SU-DHL-6 (cell line): Measurements from ENCODE around the gene IFI30.

ENCODE experiments used
- EZH2phosphoT487 ChIP-seq: fragments of 200-600 bp; sonication (generic), shearing (Covaris generic); conservative IDR thresholded peaks from 2 replicates; pipeline ENCODE4 v1.6.1; 2018; ENCODE audit warnings: mild to moderate bottlenecking, antibody characterized with exemption, low read length, moderate library complexity, mixed read lengths
- TF ChIP-seq, protein P1 (sequence below): fragments of 200-600 bp; sonication (generic); IDR thresholded peaks from one replicate; pipeline ENCODE4 v1.5.1; 2017; ENCODE audit warnings: antibody characterized with exemption, mild to moderate bottlenecking, low read length, moderate library complexity; ENCODE audit not compliant: insufficient read depth, poor library complexity, severe bottlenecking

DNA sequence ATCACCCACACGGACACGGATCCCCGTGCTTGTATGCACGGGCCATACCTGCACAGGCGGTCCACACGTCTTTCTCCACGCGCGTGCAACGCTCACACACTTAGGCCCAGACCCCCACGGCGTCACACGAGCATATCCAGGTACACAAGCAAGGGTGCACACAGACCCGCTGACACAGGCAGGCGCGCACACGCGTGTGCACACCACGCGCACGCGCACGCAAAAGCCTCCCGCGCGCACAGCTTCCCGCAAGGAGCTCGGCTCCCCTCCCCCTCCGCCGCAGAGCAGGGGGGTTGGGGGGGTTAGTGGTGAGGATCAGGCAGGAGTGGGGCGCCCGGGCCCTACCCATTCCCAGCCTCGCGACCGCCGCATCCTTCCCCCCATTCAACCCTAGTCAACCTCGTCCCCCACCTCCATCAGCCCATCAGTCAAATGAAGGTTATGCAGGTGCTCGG, 29.8 kb downstream of the IFI30 start:
- TF ChIP-seq EZH2phosphoT487 = no peak
- TF ChIP-seq, protein P1, sequence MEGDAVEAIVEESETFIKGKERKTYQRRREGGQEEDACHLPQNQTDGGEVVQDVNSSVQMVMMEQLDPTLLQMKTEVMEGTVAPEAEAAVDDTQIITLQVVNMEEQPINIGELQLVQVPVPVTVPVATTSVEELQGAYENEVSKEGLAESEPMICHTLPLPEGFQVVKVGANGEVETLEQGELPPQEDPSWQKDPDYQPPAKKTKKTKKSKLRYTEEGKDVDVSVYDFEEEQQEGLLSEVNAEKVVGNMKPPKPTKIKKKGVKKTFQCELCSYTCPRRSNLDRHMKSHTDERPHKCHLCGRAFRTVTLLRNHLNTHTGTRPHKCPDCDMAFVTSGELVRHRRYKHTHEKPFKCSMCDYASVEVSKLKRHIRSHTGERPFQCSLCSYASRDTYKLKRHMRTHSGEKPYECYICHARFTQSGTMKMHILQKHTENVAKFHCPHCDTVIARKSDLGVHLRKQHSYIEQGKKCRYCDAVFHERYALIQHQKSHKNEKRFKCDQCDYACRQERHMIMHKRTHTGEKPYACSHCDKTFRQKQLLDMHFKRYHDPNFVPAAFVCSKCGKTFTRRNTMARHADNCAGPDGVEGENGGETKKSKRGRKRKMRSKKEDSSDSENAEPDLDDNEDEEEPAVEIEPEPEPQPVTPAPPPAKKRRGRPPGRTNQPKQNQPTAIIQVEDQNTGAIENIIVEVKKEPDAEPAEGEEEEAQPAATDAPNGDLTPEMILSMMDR = no peak
